ENCODE measurements around the gene KCTD4. TPM values are rescaled to one million over a fixed set of nuclear protein-coding genes. Genes with fewer than 3 reads are reported as not detected.

KCTD4 gene
- total RNA-seq, 1 experiment from 2014 or later = 0.79 TPM

GRCh38 chr13:45180713-45181601 lies 19.9 kb downstream of the KCTD4 start:
- BruUV-seq (replicated peaks) = no TSS peak
- peaks cover 6% of the 10 kb centered on the region for H3K36me3 Mint-ChIP-seq (ENCODE audit: insufficient read depth, unreplicated experiment)
- ChIA-PET POLR2A (interaction anchor here (0.6 to 6.1 kb wide), 11 partner anchors 8 to 186 kb away, joined by 3 to 48 read pairs (median 5); partner anchors contain the start of gene GTF2F2), CTCF (interaction anchor here (0.6 to 1.5 kb wide), 7 partner anchors 9 to 156 kb away, joined by 3 to 10 read pairs (median 4); no protein-coding TSS in a partner anchor)
- H3K27ac Mint-ChIP-seq (ENCODE audit: low read depth, unreplicated experiment) = no peak overlapping the region
- H3K27me3 Mint-ChIP-seq (ENCODE audit: insufficient read depth, unreplicated experiment) = no peaks in the 10 kb centered on the region
- no peak overlapping the region for H3K4me3 Mint-ChIP-seq (ENCODE audit: unreplicated experiment)
- DNase-seq (ENCODE audit: unreplicated experiment) = no peak
- H3K9me3 Mint-ChIP-seq (ENCODE audit: unreplicated experiment) = no peaks in the 10 kb centered on the region
- intact Hi-C loops (cut with micrococcal nuclease) = no loop called here
- H3K4me1 Mint-ChIP-seq (ENCODE audit: insufficient read depth, unreplicated experiment) = peaks cover 15% of the 10 kb centered on the region
- no peak for TF ChIP-seq CTCF (IDR thresholded peaks at IDR 0.05; ENCODE audit: unreplicated experiment)

GRCh38 chr13:45180303-45180702 lies 20.5 kb downstream of the KCTD4 start:
- Mint-ChIP-seq H3K27me3 (ENCODE audit: insufficient read depth, unreplicated experiment) (no peaks in the 10 kb centered on the region), H3K4me3 (ENCODE audit: unreplicated experiment) (no peak overlapping the region), H3K9me3 (ENCODE audit: unreplicated experiment) (no peaks in the 10 kb centered on the region), H3K27ac (ENCODE audit: low read depth, unreplicated experiment) (no peak overlapping the region), H3K4me1 (ENCODE audit: insufficient read depth, unreplicated experiment) (peaks cover 15% of the 10 kb centered on the region), H3K36me3 (ENCODE audit: insufficient read depth, unreplicated experiment) (peaks cover 6% of the 10 kb centered on the region)
- TF ChIP-seq CTCF (IDR thresholded peaks at IDR 0.05; ENCODE audit: unreplicated experiment) = no peak
- intact Hi-C loops (cut with micrococcal nuclease) = no loop called here
- ChIA-PET POLR2A (interaction anchor here (6.1 kb wide), 1 partner anchor 11 kb away, joined by 48 read pairs; no protein-coding TSS in a partner anchor), CTCF (no interaction called here)
- BruUV-seq (replicated peaks) = no TSS peak
- DNase-seq (ENCODE audit: unreplicated experiment) = no peak

GRCh38 chr13:45179428-45179827 lies 21.4 kb downstream of the KCTD4 start:
- peaks cover 6% of the 10 kb centered on the region for H3K36me3 Mint-ChIP-seq (ENCODE audit: insufficient read depth, unreplicated experiment)
- H3K27ac Mint-ChIP-seq (ENCODE audit: low read depth, unreplicated experiment) = no peak overlapping the region
- no peak for DNase-seq (ENCODE audit: unreplicated experiment)
- ChIA-PET POLR2A (interaction anchor here (0.6 to 6.1 kb wide), 5 partner anchors 10 to 124 kb away, joined by 3 to 48 read pairs (median 5); no protein-coding TSS in a partner anchor), CTCF (interaction anchor here (0.8 to 1.1 kb wide), 2 partner anchors 102 to 132 kb away, joined by 3 to 5 read pairs; no protein-coding TSS in a partner anchor)
- H3K4me1 Mint-ChIP-seq (ENCODE audit: insufficient read depth, unreplicated experiment) = peaks cover 15% of the 10 kb centered on the region
- H3K27me3 Mint-ChIP-seq (ENCODE audit: insufficient read depth, unreplicated experiment) = no peaks in the 10 kb centered on the region
- intact Hi-C loops (cut with micrococcal nuclease) = no loop called here
- BruUV-seq (replicated peaks) = no TSS peak
- no peak overlapping the region for H3K4me3 Mint-ChIP-seq (ENCODE audit: unreplicated experiment)
- TF ChIP-seq CTCF (IDR thresholded peaks at IDR 0.05; ENCODE audit: unreplicated experiment) = no peak
- no peaks in the 10 kb centered on the region for H3K9me3 Mint-ChIP-seq (ENCODE audit: unreplicated experiment)

All from MCF 10A (cell line).